ENCODE results near the gene BNC2. TPM values are rescaled to one million over a fixed set of nuclear protein-coding genes. Genes with fewer than 3 reads are reported as not detected.

BNC2 gene
- total RNA-seq, 1 experiment from 2014 or later = 2.9 TPM

- Histone ChIP-seq H2AFZ (no peak overlapping the region), H3K9me2 (ENCODE audit: insufficient read depth) (no peaks in the 10 kb centered on the region), H3K4me3 (no peak overlapping the region), H3K27ac (no peak overlapping the region), H3K79me2 (ENCODE audit: low read depth) (no peaks in the 10 kb centered on the region), H3K4me1 (replicated peaks; ENCODE audit: insufficient read depth) (no peaks in the 10 kb centered on the region), H3K27me3 (ENCODE audit: insufficient read depth, low read depth) (no peaks in the 10 kb centered on the region), H3F3A (ENCODE audit: insufficient read depth, low read depth) (no peaks in the 10 kb centered on the region), H3K9me3 (ENCODE audit: insufficient read depth, low read depth) (no peaks in the 10 kb centered on the region), H3K4me2 (no peak overlapping the region), H4K20me1 (ENCODE audit: insufficient read depth) (no peaks in the 10 kb centered on the region), H3K36me3 (ENCODE audit: low read depth) (no peaks in the 10 kb centered on the region)
- no peak for DNase-seq
- CTCF ChIA-PET = no interaction called here
- TF ChIP-seq EZH2 (IDR thresholded peaks at IDR 0.05; ENCODE audit: low read depth) (no peak), CTCF (conservative IDR thresholded peaks at IDR 0.05) (no peak)
- no TSS peak for BruUV-seq (replicated peaks)
- intact Hi-C loops (cut with micrococcal nuclease; ENCODE audit: unreplicated experiment) = no loop called here
- POLR2A ChIA-PET (ENCODE audit: unreplicated experiment) = interaction anchor here (0.8 kb wide), 1 partner anchor 861 kb away, joined by 7 read pairs; no protein-coding TSS in a partner anchor
Measured at GRCh38 chr9:16524823-16525222, 345.6 kb downstream of the BNC2 start.

GRCh38 chr9:16524078-16524477 lies 346.4 kb downstream of the BNC2 start:
- Histone ChIP-seq H3K27me3 (ENCODE audit: insufficient read depth, low read depth) (no peaks in the 10 kb centered on the region), H3K9me3 (ENCODE audit: insufficient read depth, low read depth) (no peaks in the 10 kb centered on the region), H3K79me2 (ENCODE audit: low read depth) (no peaks in the 10 kb centered on the region), H2AFZ (no peak overlapping the region), H4K20me1 (ENCODE audit: insufficient read depth) (no peaks in the 10 kb centered on the region), H3K4me2 (no peak overlapping the region), H3K4me1 (replicated peaks; ENCODE audit: insufficient read depth) (no peaks in the 10 kb centered on the region), H3K27ac (no peak overlapping the region), H3K9me2 (ENCODE audit: insufficient read depth) (no peaks in the 10 kb centered on the region), H3F3A (ENCODE audit: insufficient read depth, low read depth) (no peaks in the 10 kb centered on the region), H3K36me3 (ENCODE audit: low read depth) (no peaks in the 10 kb centered on the region), H3K4me3 (no peak overlapping the region)
- intact Hi-C loops (cut with micrococcal nuclease; ENCODE audit: unreplicated experiment) = no loop called here
- no peak for DNase-seq
- no TSS peak for BruUV-seq (replicated peaks)
- POLR2A ChIA-PET (ENCODE audit: unreplicated experiment) = no interaction called here
- CTCF ChIA-PET = no interaction called here
- TF ChIP-seq EZH2 (IDR thresholded peaks at IDR 0.05; ENCODE audit: low read depth) = no peak
- no peak for TF ChIP-seq CTCF (conservative IDR thresholded peaks at IDR 0.05)

GRCh38 chr9:16521868-16522411 lies 348.5 kb downstream of the BNC2 start:
- Histone ChIP-seq H4K20me1 (ENCODE audit: insufficient read depth) (no peaks in the 10 kb centered on the region), H3K9me2 (ENCODE audit: insufficient read depth) (no peaks in the 10 kb centered on the region), H3K27me3 (ENCODE audit: insufficient read depth, low read depth) (no peaks in the 10 kb centered on the region), H3K27ac (peak overlapping the region; percentile 35; the same call in 1 of the 2 replicates), H3K4me1 (replicated peaks; ENCODE audit: insufficient read depth) (no peaks in the 10 kb centered on the region), H3K36me3 (ENCODE audit: low read depth) (no peaks in the 10 kb centered on the region), H2AFZ (no peak overlapping the region), H3K4me3 (no peak overlapping the region), H3K79me2 (ENCODE audit: low read depth) (no peaks in the 10 kb centered on the region), H3K9me3 (ENCODE audit: insufficient read depth, low read depth) (no peaks in the 10 kb centered on the region), H3K4me2 (no peak overlapping the region), H3F3A (ENCODE audit: insufficient read depth, low read depth) (no peaks in the 10 kb centered on the region)
- CTCF ChIA-PET = no interaction called here
- TF ChIP-seq EZH2 (IDR thresholded peaks at IDR 0.05; ENCODE audit: low read depth) = no peak
- TF ChIP-seq CTCF (conservative IDR thresholded peaks at IDR 0.05) = no peak
- intact Hi-C loops (cut with micrococcal nuclease; ENCODE audit: unreplicated experiment) = no loop called here
- BruUV-seq (replicated peaks) = no TSS peak
- POLR2A ChIA-PET (ENCODE audit: unreplicated experiment) = no interaction called here
- DNase-seq = peak; percentile 10 to 40

Data from PC-9 (cell line).